NB4 (cell line): ENCODE measurements around the gene DHX58.

Source experiments
- DNase-seq: peaks from one replicate; pipeline ENCODE4 v3.0.0; 2010; ENCODE audit warnings: low read depth
- H3K4me3 ChIP-seq: one replicate; pipeline ENCODE4 v1.5.1; 2011; ENCODE audit warnings: mild to moderate bottlenecking, low read depth, low read length, moderate library complexity
- CTCF ChIP-seq: IDR thresholded peaks from one replicate; pipeline ENCODE4 v1.5.1; 2012; ENCODE audit warnings: low read depth, low read length
- MAX ChIP-seq: IDR thresholded peaks from 2 replicates; pipeline ENCODE4 v1.6.1; 2011; ENCODE audit warnings: low read depth, low read length
- MYC ChIP-seq: IDR thresholded peaks from 2 replicates; pipeline ENCODE4 v1.6.1; 2011; ENCODE audit warnings: low read depth, low read length
- POLR2A ChIP-seq: IDR thresholded peaks from 2 replicates; pipeline ENCODE4 v1.6.1; 2011; ENCODE audit warnings: mild to moderate bottlenecking; ENCODE audit not compliant: insufficient read length; ENCODE audit errors: extremely low read depth

Gene DHX58

GRCh38 chr17:42130310-42130936 lies 17.9 kb upstream of the DHX58 start:
- no peak for DNase-seq
- TF ChIP-seq MYC (no peak), POLR2A (no peak), CTCF (no peak), MAX (no peak)

GRCh38 chr17:42129109-42129837 lies 16.8 kb upstream of the DHX58 start:
- TF ChIP-seq POLR2A (no peak), MYC (no peak), MAX (no peak), CTCF (no peak)
- no peak overlapping the region for H3K4me3 ChIP-seq

More at GRCh38 chr17:42130310-42130936, 17.9 kb upstream of the DHX58 start:
- no peak overlapping the region for H3K4me3 ChIP-seq

GRCh38 chr17:42127414-42127813 lies 14.9 kb upstream of the DHX58 start:
- no peak for DNase-seq
- TF ChIP-seq CTCF (no peak), MAX (no peak), POLR2A (no peak)
- no peak overlapping the region for H3K4me3 ChIP-seq

More at GRCh38 chr17:42129109-42129837, 16.8 kb upstream of the DHX58 start:
- no peak for DNase-seq

GRCh38 chr17:42126836-42127235 lies 14.3 kb upstream of the DHX58 start:
- no peak overlapping the region for H3K4me3 ChIP-seq
- no peak for DNase-seq
- TF ChIP-seq MAX: no peak
- no peak for TF ChIP-seq MYC
- TF ChIP-seq CTCF: no peak
- TF ChIP-seq POLR2A: no peak

GRCh38 chr17:42125565-42125964 lies 13.1 kb upstream of the DHX58 start:
- TF ChIP-seq MYC (no peak), MAX (no peak), CTCF (no peak), POLR2A (no peak)
- H3K4me3 ChIP-seq: no peak overlapping the region
- no peak for DNase-seq
